Gastrocnemius medialis (tissue), 4 donors: Measurements from ENCODE around the gene SLAMF1. TPM values are rescaled to one million over a fixed set of nuclear protein-coding genes. Genes with fewer than 3 reads are reported as not detected.

Experiments
- ATAC-seq, 2 donors: fragments of 150-250 bp; one replicate each; pipeline ENCODE4 v1.9.1; 2016
- DNase-seq, 2 donors: peaks; one replicate each; pipeline ENCODE4 v3.0.0-alpha.2; 2019
- H3K27ac ChIP-seq, 4 donors: fragments of 200-600 bp; sonication (generic); 1 replicate in 1 of 4; 2 replicates in 3 of 4; pipeline ENCODE4 v1.5.1; 2016 to 2018; ENCODE audit warnings: mild to moderate bottlenecking in 2 of 4, moderate library complexity in 1 of 4
- H3K27me3 ChIP-seq, 3 donors: fragments of 200-600 bp; sonication (generic) in 2 of 3; 1 replicate in 1 of 3; 2 replicates in 2 of 3; pipeline versions ENCODE4 v1.5.1 to v1.6.0; 2016 to 2019; ENCODE audit warnings: mild to moderate bottlenecking in 1 of 3, moderate library complexity in 1 of 3
- H3K36me3 ChIP-seq, 2 donors: fragments of 200-600 bp; sonication (generic) in 1 of 2; one replicate each; pipeline ENCODE4 v1.5.1; 2017 to 2018
- H3K4me1 ChIP-seq, 2 donors: fragments of 200-600 bp; sonication (generic) in 1 of 2; one replicate each; pipeline ENCODE4 v1.5.1; 2016 to 2017; ENCODE audit warnings: mild to moderate bottlenecking in 2 of 2
- H3K4me3 ChIP-seq, 4 donors: fragments of 200-600 bp; sonication (generic) in 3 of 4; 1 replicate in 1 of 4; 2 replicates in 3 of 4; pipeline ENCODE4 v1.5.1; 2016 to 2019; ENCODE audit warnings: mild to moderate bottlenecking in 2 of 4
- H3K9me3 ChIP-seq, 3 donors: fragments of 200-600 bp; sonication (generic) in 2 of 3; 1 replicate in 1 of 3; 2 replicates in 2 of 3; pipeline ENCODE4 v1.5.1; 2016 to 2019
- POLR2A ChIP-seq, 2 donors: fragments of 450-650 bp; IDR thresholded peaks; one replicate each; pipeline ENCODE4 v1.6.1; 2017; ENCODE audit warnings: antibody characterized with exemption in 2 of 2, mild to moderate bottlenecking in 2 of 2, moderate library complexity in 2 of 2
- in situ Hi-C, 4 donors: fragments of 200-750 bp; cut with MboI; loops; one replicate each; pipeline versions ENCODE4 v1.15.0 to v1.8.0; 2017; ENCODE audit warnings: low sequenced_read_pairs in 4 of 4
- intact Hi-C: fragments of 100-400 bp; cut with DNase I; formaldehyde crosslinking; loops from one replicate; pipeline ENCODE4 v1.15.1; 2023; ENCODE audit warnings: low total_unique reads
- total RNA-seq, 4 donors: library from RNA; depleted of rRNA; stranded (reverse); fragments of >200 nt; gene quantifications; one replicate each; pipeline versions ENCODE4 v1.1.0 to v1.2.3, GENCODE V29; 2016
- TF ChIP-seq, protein P1 (sequence below), 5 experiments: fragments of 450-650 bp in 3 of 5; fragments of 200-600 bp in 2 of 5; sonication (generic) in 2 of 5; IDR thresholded peaks in 4 of 5; conservative IDR thresholded peaks in 1 of 5; 1 replicate in 4 of 5; 2 replicates in 1 of 5; pipeline ENCODE4 v1.5.1; 2016 to 2019; ENCODE audit warnings: antibody characterized with exemption in 5 of 5, mild to moderate bottlenecking in 3 of 5, moderate library complexity in 3 of 5

SLAMF1 gene
- total RNA-seq, 4 donors from 2014 or later = not detected

DNA sequence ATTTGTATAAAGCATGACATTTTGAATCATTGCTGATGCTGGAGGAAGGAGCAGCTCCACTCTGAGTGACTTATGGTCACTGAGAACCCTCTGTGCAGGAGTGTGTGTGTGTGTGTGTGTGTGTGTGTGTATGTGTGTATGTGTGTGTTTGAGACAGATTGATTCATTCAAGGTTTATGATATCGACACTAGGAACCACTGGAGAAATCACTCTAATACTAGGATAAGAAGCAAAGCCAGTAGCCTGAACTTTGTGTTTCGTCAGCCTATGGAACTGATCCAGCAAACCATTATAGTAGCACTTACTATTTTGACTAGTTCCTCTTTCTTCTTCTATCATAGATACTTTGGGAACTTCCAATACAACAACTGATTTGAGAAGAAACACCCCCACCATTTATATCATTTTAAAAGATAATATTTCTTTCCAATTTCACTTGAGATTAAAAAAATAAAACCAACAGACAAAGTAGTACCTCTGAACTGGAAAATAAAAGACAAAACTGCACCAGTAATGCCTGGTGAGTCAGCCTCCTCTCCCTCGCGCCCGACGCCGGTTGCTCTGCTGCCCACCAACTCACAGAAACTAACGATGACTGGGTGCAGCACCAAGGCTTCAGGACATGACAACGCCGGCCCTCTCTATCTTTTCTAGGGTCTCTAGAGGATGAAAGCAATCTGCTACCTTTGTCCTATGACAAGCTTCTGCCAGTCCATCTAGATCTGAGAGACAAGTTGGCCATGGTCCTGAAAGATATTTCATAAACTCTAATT is 20.9 kb downstream of the SLAMF1 start:
- no peaks in the 10 kb centered on the region for H3K36me3 ChIP-seq
- intact Hi-C loops (no loop called here), in situ Hi-C loops (no loop called here)
- no peak overlapping the region for H3K4me3 ChIP-seq
- no peak overlapping the region for H3K27ac ChIP-seq
- ATAC-seq (no peak), DNase-seq (no peak)
- TF ChIP-seq, protein P1, sequence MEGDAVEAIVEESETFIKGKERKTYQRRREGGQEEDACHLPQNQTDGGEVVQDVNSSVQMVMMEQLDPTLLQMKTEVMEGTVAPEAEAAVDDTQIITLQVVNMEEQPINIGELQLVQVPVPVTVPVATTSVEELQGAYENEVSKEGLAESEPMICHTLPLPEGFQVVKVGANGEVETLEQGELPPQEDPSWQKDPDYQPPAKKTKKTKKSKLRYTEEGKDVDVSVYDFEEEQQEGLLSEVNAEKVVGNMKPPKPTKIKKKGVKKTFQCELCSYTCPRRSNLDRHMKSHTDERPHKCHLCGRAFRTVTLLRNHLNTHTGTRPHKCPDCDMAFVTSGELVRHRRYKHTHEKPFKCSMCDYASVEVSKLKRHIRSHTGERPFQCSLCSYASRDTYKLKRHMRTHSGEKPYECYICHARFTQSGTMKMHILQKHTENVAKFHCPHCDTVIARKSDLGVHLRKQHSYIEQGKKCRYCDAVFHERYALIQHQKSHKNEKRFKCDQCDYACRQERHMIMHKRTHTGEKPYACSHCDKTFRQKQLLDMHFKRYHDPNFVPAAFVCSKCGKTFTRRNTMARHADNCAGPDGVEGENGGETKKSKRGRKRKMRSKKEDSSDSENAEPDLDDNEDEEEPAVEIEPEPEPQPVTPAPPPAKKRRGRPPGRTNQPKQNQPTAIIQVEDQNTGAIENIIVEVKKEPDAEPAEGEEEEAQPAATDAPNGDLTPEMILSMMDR (IDR thresholded peaks at IDR 0.05 in 4 of 5, conservative IDR thresholded peaks at IDR 0.05 in 1 of 5) = no peak
- TF ChIP-seq POLR2A (IDR thresholded peaks at IDR 0.05) = no peak
- H3K27me3 ChIP-seq = no peaks in the 10 kb centered on the region
- no peaks in the 10 kb centered on the region for H3K4me1 ChIP-seq
- H3K9me3 ChIP-seq = no peaks in the 10 kb centered on the region

DNA sequence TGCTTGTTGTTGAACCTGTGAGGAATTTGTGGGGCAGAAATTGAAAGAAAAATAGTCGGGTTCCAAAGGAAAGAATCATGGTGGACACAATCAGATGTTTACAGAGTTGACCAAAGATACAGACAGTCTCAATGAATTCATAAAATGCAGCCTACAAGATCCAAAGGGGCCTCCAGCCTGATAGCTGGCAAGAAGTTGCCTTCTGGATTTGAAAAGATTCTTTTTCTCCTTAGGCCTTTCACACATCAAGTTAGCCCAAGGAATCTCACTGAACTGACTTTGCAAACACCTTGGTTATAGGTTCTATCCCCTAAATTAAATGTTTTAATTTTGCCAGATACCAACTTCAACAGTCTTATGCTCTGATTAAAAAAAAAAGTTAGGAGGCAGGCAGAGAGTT is 21.5 kb downstream of the SLAMF1 start:
- ATAC-seq (no peak), DNase-seq (no peak)
- H3K4me1 ChIP-seq = no peaks in the 10 kb centered on the region
- intact Hi-C loops (no loop called here), in situ Hi-C loops (no loop called here)
- no peak overlapping the region for H3K27ac ChIP-seq
- no peak overlapping the region for H3K4me3 ChIP-seq
- H3K9me3 ChIP-seq = no peaks in the 10 kb centered on the region
- no peaks in the 10 kb centered on the region for H3K27me3 ChIP-seq
- no peak for TF ChIP-seq POLR2A (IDR thresholded peaks at IDR 0.05)
- TF ChIP-seq, protein P1 (IDR thresholded peaks at IDR 0.05 in 4 of 5, conservative IDR thresholded peaks at IDR 0.05 in 1 of 5) = no peak
- H3K36me3 ChIP-seq = no peaks in the 10 kb centered on the region

DNA sequence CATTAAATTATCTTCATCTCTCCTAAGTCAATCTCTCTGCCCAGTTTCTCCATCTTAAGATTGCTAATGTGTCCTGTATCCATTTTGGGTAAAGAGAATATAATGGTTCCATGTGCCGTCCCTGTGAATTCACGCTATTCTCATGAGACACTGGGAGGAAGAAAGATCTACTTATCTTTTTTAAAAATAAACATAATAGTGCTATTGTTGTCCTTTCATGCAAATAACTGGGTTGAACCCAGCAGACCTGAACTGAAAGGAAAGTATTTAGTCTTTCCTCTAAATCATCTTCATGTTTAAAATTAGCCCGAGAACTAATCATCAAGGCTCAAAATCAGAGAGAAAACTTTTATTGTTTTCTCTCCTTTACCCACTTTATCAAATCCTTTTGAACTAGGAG is 22.4 kb downstream of the SLAMF1 start:
- H3K4me1 ChIP-seq = no peaks in the 10 kb centered on the region
- no peaks in the 10 kb centered on the region for H3K9me3 ChIP-seq
- DNase-seq (no peak), ATAC-seq (no peak)
- no peak overlapping the region for H3K27ac ChIP-seq
- H3K4me3 ChIP-seq = no peak overlapping the region
- no peak for TF ChIP-seq POLR2A (IDR thresholded peaks at IDR 0.05)
- TF ChIP-seq, protein P1 (IDR thresholded peaks at IDR 0.05 in 4 of 5, conservative IDR thresholded peaks at IDR 0.05 in 1 of 5) = no peak
- intact Hi-C loops (no loop called here), in situ Hi-C loops (no loop called here)
- H3K27me3 ChIP-seq = no peaks in the 10 kb centered on the region
- H3K36me3 ChIP-seq = no peaks in the 10 kb centered on the region

DNA sequence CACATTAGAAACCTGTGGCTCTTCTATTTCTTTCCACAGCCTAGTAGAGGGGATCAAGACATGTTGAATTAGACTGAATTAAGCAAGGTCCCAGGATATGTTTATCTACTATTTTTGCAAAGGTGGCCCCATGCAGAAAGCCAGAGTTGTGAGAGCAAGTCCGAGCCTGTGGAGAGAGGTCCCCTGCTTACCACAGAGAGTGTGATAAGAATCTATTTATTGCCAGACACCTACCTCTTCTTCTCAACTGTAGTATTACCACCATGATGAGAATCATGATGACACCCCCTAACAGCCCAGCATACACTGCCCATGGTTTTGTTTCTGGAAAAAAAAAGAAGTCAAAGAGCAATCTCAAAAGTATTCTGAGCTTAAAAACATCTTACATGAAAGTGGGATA is 23.0 kb downstream of the SLAMF1 start:
- TF ChIP-seq, protein P1 (IDR thresholded peaks at IDR 0.05 in 4 of 5, conservative IDR thresholded peaks at IDR 0.05 in 1 of 5) = no peak
- no peak for TF ChIP-seq POLR2A (IDR thresholded peaks at IDR 0.05)
- Histone ChIP-seq H3K27me3 (no peaks in the 10 kb centered on the region), H3K36me3 (no peaks in the 10 kb centered on the region), H3K4me1 (no peaks in the 10 kb centered on the region), H3K4me3 (no peak overlapping the region), H3K9me3 (no peaks in the 10 kb centered on the region), H3K27ac (no peak overlapping the region)
- in situ Hi-C loops = no loop called here
- no peak for ATAC-seq
- no peak for DNase-seq
- intact Hi-C loops = no loop called here

DNA sequence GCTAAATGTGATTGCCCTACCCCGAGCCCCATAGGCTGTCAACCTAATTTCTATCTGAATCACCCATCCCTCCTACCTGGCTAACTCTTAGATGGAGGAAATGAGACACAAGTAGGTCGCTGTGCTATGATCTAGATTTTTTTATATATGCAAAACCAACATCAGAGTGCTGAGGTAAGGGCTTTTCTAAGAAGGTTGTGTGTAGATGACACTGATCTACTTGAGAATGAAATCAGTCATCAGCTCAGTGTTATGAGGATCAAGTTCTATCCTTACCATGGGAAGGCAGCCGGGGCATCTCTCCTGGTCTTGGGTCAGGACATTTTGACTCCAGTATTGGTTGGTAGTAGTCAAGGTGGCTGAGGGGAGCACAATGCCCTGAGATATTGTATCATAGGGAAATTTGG is 23.6 kb downstream of the SLAMF1 start:
- Histone ChIP-seq H3K36me3 (no peaks in the 10 kb centered on the region), H3K4me3 (no peak overlapping the region), H3K27me3 (no peaks in the 10 kb centered on the region), H3K27ac (no peak overlapping the region), H3K9me3 (no peaks in the 10 kb centered on the region), H3K4me1 (no peaks in the 10 kb centered on the region)
- in situ Hi-C loops = no loop called here
- intact Hi-C loops = no loop called here
- ATAC-seq (no peak), DNase-seq (no peak)
- TF ChIP-seq, protein P1 (IDR thresholded peaks at IDR 0.05 in 4 of 5, conservative IDR thresholded peaks at IDR 0.05 in 1 of 5) = no peak
- no peak for TF ChIP-seq POLR2A (IDR thresholded peaks at IDR 0.05)
